Liver (tissue), 9 donors: ENCODE data around the gene PPP4R4. TPM values are rescaled to one million over a fixed set of nuclear protein-coding genes. Genes with fewer than 3 reads are reported as not detected.

Source experiments
- DNase-seq: peaks from one replicate; pipeline ENCODE4 v3.0.0-alpha.2; 2017; ENCODE audit warnings: low spot score
- H3K27ac ChIP-seq, 2 donors: one replicate each; pipeline ENCODE4 v1.7.0; 2013; ENCODE audit warnings: inconsistent platforms in 2 of 2, low read length in 2 of 2, control low read depth in 1 of 2, low read depth in 1 of 2, mild to moderate bottlenecking in 1 of 2
- H3K27me3 ChIP-seq, 4 donors: one replicate each; pipeline versions ENCODE4 v1.6.1 to v1.7.0; 2013; ENCODE audit warnings: low read length in 3 of 4, inconsistent platforms in 1 of 4, mild to moderate bottlenecking in 1 of 4, moderate library complexity in 1 of 4; ENCODE audit not compliant: control insufficient read depth in 4 of 4, insufficient read depth in 4 of 4
- H3K36me3 ChIP-seq, 4 donors: one replicate each; pipeline versions ENCODE4 v1.6.1 to v1.7.0; 2013; ENCODE audit warnings: low read length in 3 of 4, mild to moderate bottlenecking in 3 of 4, low read depth in 1 of 4, moderate library complexity in 1 of 4; ENCODE audit not compliant: control insufficient read depth in 4 of 4, insufficient read depth in 3 of 4
- H3K4me1 ChIP-seq, 4 donors: one replicate each; pipeline versions ENCODE4 v1.6.1 to v1.7.0; 2013; ENCODE audit warnings: low read length in 3 of 4, mild to moderate bottlenecking in 3 of 4, moderate library complexity in 1 of 4; ENCODE audit not compliant: control insufficient read depth in 4 of 4, insufficient read depth in 4 of 4
- H3K4me3 ChIP-seq, 3 donors: one replicate each; pipeline versions ENCODE4 v1.6.1 to v1.7.0; 2013; ENCODE audit warnings: low read length in 3 of 3, control low read depth in 1 of 3, low read depth in 1 of 3, mild to moderate bottlenecking in 1 of 3
- H3K9ac ChIP-seq, 2 donors: one replicate each; pipeline ENCODE4 v1.7.0; 2013; ENCODE audit warnings: low read length in 2 of 2, mild to moderate bottlenecking in 2 of 2, moderate library complexity in 2 of 2, control low read depth in 1 of 2, low read depth in 1 of 2
- H3K9me3 ChIP-seq, 4 donors: one replicate each; pipeline versions ENCODE4 v1.6.1 to v1.7.0; 2013; ENCODE audit warnings: low read length in 3 of 4; ENCODE audit not compliant: control insufficient read depth in 4 of 4
- EGR1 ChIP-seq, 2 donors: IDR thresholded peaks; 2 replicates each; pipeline ENCODE4 v1.6.1; 2016 to 2018; ENCODE audit warnings: antibody characterized with exemption in 2 of 2, low read depth in 2 of 2
- FOXA1 ChIP-seq: IDR thresholded peaks from 2 replicates; pipeline ENCODE4 v1.6.1; 2016; ENCODE audit warnings: antibody characterized with exemption
- FOXA2 ChIP-seq: IDR thresholded peaks from 2 replicates; pipeline ENCODE4 v1.6.1; 2016; ENCODE audit warnings: antibody characterized with exemption
- GABPA ChIP-seq, 2 donors: IDR thresholded peaks in 1 of 2; conservative IDR thresholded peaks in 1 of 2; 2 replicates each; pipeline ENCODE4 v1.6.1; 2016; ENCODE audit warnings: antibody characterized with exemption in 2 of 2, mild to moderate bottlenecking in 1 of 2, moderate library complexity in 1 of 2
- HNF4A ChIP-seq, 2 donors: conservative IDR thresholded peaks; 2 replicates each; pipeline ENCODE4 v1.6.1; 2016; ENCODE audit warnings: antibody characterized with exemption in 2 of 2, mild to moderate bottlenecking in 2 of 2
- HNF4G ChIP-seq: IDR thresholded peaks from 2 replicates; pipeline ENCODE4 v1.6.1; 2016; ENCODE audit warnings: antibody characterized with exemption
- JUND ChIP-seq, 2 donors: IDR thresholded peaks; 2 replicates each; pipeline ENCODE4 v1.6.1; 2016; ENCODE audit warnings: antibody characterized with exemption in 2 of 2
- NR2F2 ChIP-seq: IDR thresholded peaks from 2 replicates; pipeline ENCODE4 v1.6.1; 2016; ENCODE audit warnings: antibody characterized with exemption
- RAD21 ChIP-seq, 2 donors: IDR thresholded peaks; 2 replicates each; pipeline ENCODE4 v1.6.1; 2016; ENCODE audit warnings: antibody characterized with exemption in 2 of 2, mild to moderate bottlenecking in 2 of 2
- RXRA ChIP-seq, 2 donors: IDR thresholded peaks; 2 replicates each; pipeline ENCODE4 v1.6.1; 2017 to 2018; ENCODE audit warnings: antibody characterized with exemption in 2 of 2, mild to moderate bottlenecking in 1 of 2
- SP1 ChIP-seq: IDR thresholded peaks from 2 replicates; pipeline ENCODE4 v1.6.1; 2018; ENCODE audit warnings: antibody characterized with exemption, mild to moderate bottlenecking
- YY1 ChIP-seq: IDR thresholded peaks from 2 replicates; pipeline ENCODE4 v1.6.1; 2016; ENCODE audit warnings: antibody characterized with exemption, mild to moderate bottlenecking
- WGBS: extraction: QIAGEN DNeasy Blood & Tissue Kit; methylation state at CpG from one replicate; pipeline ENCODE4 v1.1.7; 2013; 5-methylcytosine and 5-hydroxymethylcytosine counted together
- polyA plus RNA-seq, 2 donors: library from polyadenylated mRNA; stranded (reverse) in 1 of 2; unstranded in 1 of 2; fragments of 200-250 nt in 1 of 2; fragments of >200 nt in 1 of 2; fragmentation: Nextera tagmentation in 1 of 2; extraction: Ambion mirVana in 1 of 2; gene quantifications; one replicate each; pipeline versions ENCODE4 v1.2.1 to v1.2.3, GENCODE V29; 2013 to 2015
- total RNA-seq, 2 donors: library from RNA; depleted of rRNA; stranded (reverse); fragments of >200 nt; gene quantifications; one replicate each; pipeline ENCODE4 v1.2.3, GENCODE V29; 2014
- TF ChIP-seq, protein P1 (sequence below): IDR thresholded peaks from 2 replicates; pipeline ENCODE4 v1.6.1; 2016; ENCODE audit warnings: antibody characterized with exemption
- TF ChIP-seq, protein P2 (sequence below): IDR thresholded peaks from 2 replicates; pipeline ENCODE4 v1.6.1; 2016; ENCODE audit warnings: antibody characterized with exemption
- TF ChIP-seq, protein P3 (sequence below): fragments of 150-350 bp; IDR thresholded peaks from 2 replicates; pipeline ENCODE4 v1.5.1; 2017; ENCODE audit warnings: improper control_type of control experiment, low read depth, low read length; ENCODE audit not compliant: missing input control
- TF ChIP-seq, protein P4 (sequence below): IDR thresholded peaks from 2 replicates; pipeline ENCODE4 v1.6.1; 2016; ENCODE audit warnings: antibody characterized with exemption
- TF ChIP-seq, protein P5 (sequence below): IDR thresholded peaks from 2 replicates; pipeline ENCODE4 v1.6.1; 2016; ENCODE audit warnings: antibody characterized with exemption, mild to moderate bottlenecking
- donor health status: healthy.
- donor health status: healthy.
- donor health status: healthy.
- donor health status: healthy.
- donor health status: healthy.

PPP4R4 gene
- total and polyA plus RNA-seq, 4 donors = 0.52 to 2.4 (median 0.99) TPM

DNA sequence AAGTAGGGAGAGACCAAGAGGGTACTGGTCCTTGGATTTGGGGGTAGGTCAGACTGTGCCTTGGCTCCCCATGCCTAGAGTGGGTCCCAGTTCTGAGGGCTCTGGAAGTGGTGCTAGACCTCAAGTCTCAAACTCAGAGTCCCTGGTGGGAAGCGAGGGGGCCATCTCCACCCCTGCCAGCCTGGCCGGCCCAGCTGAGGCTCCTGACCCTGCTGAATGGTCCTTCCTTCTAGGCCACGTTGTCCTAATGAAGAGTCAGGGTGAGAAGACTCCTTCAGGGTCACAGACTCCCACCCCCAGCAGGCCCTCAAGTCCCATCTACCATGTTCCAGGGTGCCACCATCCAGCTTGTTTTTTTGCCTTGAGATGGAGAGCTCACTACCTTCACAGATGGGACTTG lies 136.1 kb downstream of the PPP4R4 start:
- TF ChIP-seq JUND (IDR thresholded peaks at IDR 0.05) = no peak
- no peak for TF ChIP-seq FOXA1
- no peak for TF ChIP-seq NR2F2
- no peak for TF ChIP-seq RAD21 (IDR thresholded peaks at IDR 0.05)
- TF ChIP-seq FOXA2 = no peak
- TF ChIP-seq, protein P1, sequence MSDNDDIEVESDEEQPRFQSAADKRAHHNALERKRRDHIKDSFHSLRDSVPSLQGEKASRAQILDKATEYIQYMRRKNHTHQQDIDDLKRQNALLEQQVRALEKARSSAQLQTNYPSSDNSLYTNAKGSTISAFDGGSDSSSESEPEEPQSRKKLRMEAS = no peak
- TF ChIP-seq, protein P2, sequence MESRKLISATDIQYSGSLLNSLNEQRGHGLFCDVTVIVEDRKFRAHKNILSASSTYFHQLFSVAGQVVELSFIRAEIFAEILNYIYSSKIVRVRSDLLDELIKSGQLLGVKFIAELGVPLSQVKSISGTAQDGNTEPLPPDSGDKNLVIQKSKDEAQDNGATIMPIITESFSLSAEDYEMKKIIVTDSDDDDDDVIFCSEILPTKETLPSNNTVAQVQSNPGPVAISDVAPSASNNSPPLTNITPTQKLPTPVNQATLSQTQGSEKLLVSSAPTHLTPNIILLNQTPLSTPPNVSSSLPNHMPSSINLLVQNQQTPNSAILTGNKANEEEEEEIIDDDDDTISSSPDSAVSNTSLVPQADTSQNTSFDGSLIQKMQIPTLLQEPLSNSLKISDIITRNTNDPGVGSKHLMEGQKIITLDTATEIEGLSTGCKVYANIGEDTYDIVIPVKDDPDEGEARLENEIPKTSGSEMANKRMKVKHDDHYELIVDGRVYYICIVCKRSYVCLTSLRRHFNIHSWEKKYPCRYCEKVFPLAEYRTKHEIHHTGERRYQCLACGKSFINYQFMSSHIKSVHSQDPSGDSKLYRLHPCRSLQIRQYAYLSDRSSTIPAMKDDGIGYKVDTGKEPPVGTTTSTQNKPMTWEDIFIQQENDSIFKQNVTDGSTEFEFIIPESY = no peak
- TF ChIP-seq GABPA (IDR thresholded peaks at IDR 0.05 in 1 of 2, conservative IDR thresholded peaks at IDR 0.05 in 1 of 2) = no peak
- TF ChIP-seq, protein P3, sequence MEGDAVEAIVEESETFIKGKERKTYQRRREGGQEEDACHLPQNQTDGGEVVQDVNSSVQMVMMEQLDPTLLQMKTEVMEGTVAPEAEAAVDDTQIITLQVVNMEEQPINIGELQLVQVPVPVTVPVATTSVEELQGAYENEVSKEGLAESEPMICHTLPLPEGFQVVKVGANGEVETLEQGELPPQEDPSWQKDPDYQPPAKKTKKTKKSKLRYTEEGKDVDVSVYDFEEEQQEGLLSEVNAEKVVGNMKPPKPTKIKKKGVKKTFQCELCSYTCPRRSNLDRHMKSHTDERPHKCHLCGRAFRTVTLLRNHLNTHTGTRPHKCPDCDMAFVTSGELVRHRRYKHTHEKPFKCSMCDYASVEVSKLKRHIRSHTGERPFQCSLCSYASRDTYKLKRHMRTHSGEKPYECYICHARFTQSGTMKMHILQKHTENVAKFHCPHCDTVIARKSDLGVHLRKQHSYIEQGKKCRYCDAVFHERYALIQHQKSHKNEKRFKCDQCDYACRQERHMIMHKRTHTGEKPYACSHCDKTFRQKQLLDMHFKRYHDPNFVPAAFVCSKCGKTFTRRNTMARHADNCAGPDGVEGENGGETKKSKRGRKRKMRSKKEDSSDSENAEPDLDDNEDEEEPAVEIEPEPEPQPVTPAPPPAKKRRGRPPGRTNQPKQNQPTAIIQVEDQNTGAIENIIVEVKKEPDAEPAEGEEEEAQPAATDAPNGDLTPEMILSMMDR = no peak
- TF ChIP-seq, protein P4, sequence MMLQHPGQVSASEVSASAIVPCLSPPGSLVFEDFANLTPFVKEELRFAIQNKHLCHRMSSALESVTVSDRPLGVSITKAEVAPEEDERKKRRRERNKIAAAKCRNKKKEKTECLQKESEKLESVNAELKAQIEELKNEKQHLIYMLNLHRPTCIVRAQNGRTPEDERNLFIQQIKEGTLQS = no peak
- no peak for TF ChIP-seq RXRA (IDR thresholded peaks at IDR 0.05)
- TF ChIP-seq HNF4A (conservative IDR thresholded peaks at IDR 0.05) = no peak
- TF ChIP-seq, protein P5, sequence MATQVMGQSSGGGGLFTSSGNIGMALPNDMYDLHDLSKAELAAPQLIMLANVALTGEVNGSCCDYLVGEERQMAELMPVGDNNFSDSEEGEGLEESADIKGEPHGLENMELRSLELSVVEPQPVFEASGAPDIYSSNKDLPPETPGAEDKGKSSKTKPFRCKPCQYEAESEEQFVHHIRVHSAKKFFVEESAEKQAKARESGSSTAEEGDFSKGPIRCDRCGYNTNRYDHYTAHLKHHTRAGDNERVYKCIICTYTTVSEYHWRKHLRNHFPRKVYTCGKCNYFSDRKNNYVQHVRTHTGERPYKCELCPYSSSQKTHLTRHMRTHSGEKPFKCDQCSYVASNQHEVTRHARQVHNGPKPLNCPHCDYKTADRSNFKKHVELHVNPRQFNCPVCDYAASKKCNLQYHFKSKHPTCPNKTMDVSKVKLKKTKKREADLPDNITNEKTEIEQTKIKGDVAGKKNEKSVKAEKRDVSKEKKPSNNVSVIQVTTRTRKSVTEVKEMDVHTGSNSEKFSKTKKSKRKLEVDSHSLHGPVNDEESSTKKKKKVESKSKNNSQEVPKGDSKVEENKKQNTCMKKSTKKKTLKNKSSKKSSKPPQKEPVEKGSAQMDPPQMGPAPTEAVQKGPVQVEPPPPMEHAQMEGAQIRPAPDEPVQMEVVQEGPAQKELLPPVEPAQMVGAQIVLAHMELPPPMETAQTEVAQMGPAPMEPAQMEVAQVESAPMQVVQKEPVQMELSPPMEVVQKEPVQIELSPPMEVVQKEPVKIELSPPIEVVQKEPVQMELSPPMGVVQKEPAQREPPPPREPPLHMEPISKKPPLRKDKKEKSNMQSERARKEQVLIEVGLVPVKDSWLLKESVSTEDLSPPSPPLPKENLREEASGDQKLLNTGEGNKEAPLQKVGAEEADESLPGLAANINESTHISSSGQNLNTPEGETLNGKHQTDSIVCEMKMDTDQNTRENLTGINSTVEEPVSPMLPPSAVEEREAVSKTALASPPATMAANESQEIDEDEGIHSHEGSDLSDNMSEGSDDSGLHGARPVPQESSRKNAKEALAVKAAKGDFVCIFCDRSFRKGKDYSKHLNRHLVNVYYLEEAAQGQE = no peak
- no peak for TF ChIP-seq EGR1 (IDR thresholded peaks at IDR 0.05; ENCODE audit: low read depth in 2 of 2)
- no peak for TF ChIP-seq HNF4G
- TF ChIP-seq SP1 = no peak
- TF ChIP-seq YY1 = no peak
- no peak for DNase-seq
- WGBS = 91% methylated on average over 3 of the region's 3 CpGs
- Histone ChIP-seq H3K4me3 (no peak overlapping the region), H3K27me3 (no peaks in the 10 kb centered on the region), H3K27ac (peak overlapping the region in 1 of 2 donors; percentile 13), H3K9me3 (peaks cover 0 to 7% (median 4%) of the 10 kb centered on the region in 4 donors), H3K4me1 (peaks cover 7 to 44% (median 27%) of the 10 kb centered on the region in 4 donors), H3K9ac (no peak overlapping the region), H3K36me3 (peaks cover 4 to 52% (median 38%) of the 10 kb centered on the region in 4 donors)
